GM12878 (cell line): ENCODE measurements around the gene GALNT11. TPM values are rescaled to one million over a fixed set of nuclear protein-coding genes. Genes with fewer than 3 reads are reported as not detected.

Experiments
- ATAC-seq: fragments of 200-7000 bp; cut with Tn5 transposase; 3 replicates; pipeline ENCODE4 v1.9.1; 2020; ENCODE audit warnings: mild to moderate bottlenecking, moderate library complexity
- BruUV-seq: library from RNA; stranded (reverse); fragments of 400-500 nt; replicated peaks from 2 replicates; lab custom pipeline; 2021; lab: Mats Ljungman, UMichigan
- CTCF ChIA-PET: fragments of 300-600 bp; sonication (Branson Sonifier 250); formaldehyde crosslinking; extraction: SDS; loops from one replicate; lab custom pipeline; 2021; ENCODE audit warnings: inconsistent platforms; lab: Yijun Ruan, JAX
- POLR2A ChIA-PET: fragments of 350-600 bp; formaldehyde crosslinking; extraction: SDS; loops from one replicate; lab custom pipeline; 2021; ENCODE audit warnings: inconsistent platforms; lab: Charles Lee
- RAD21 ChIA-PET: fragments of 300-600 bp; sonication (Branson Sonifier 250); formaldehyde crosslinking; loops from one replicate; lab custom pipeline; 2023; ENCODE audit warnings: antibody characterized with exemption; ENCODE audit not compliant: unreplicated experiment; lab: Charles Lee
- SMC1A ChIA-PET: fragments of 300-600 bp; sonication (Branson Sonifier 250); formaldehyde crosslinking; loops from one replicate; lab custom pipeline; 2023; ENCODE audit not compliant: unreplicated experiment, uncharacterized antibody; lab: Charles Lee
- DNase-seq: peaks from one replicate; pipeline ENCODE4 v3.0.0-alpha.2; 2011; ENCODE audit warnings: low read depth, low spot score
- FAIRE-seq: peaks from 3 replicates; lab custom pipeline; 2011; peaks lifted over from hg19 to GRCh38; lab: Jason Lieb, UNC
- H2AFZ ChIP-seq: 2 replicates; pipeline ENCODE4 v1.6.0; 2011; ENCODE audit warnings: low read depth, low read length, control low read depth; ENCODE audit not compliant: control insufficient read depth
- H3K27ac ChIP-seq: 2 replicates; pipeline ENCODE4 v1.5.1; 2011; ENCODE audit warnings: control low read depth; ENCODE audit not compliant: control insufficient read depth, insufficient read depth
- H3K27me3 ChIP-seq, 2 experiments: replicated peaks in 1 of 2; 2 replicates each; pipeline versions ENCODE4 v1.6.0 to v1.6.1; 2011; ENCODE audit warnings: low read length in 1 of 2; ENCODE audit not compliant: control insufficient read depth in 2 of 2, insufficient read depth in 2 of 2
- H3K36me3 ChIP-seq, 2 experiments: 2 replicates each; pipeline ENCODE4 v1.5.1; 2011; ENCODE audit warnings: low read length in 1 of 2; ENCODE audit not compliant: control insufficient read depth in 2 of 2, insufficient read depth in 2 of 2
- H3K4me1 ChIP-seq: 2 replicates; pipeline ENCODE4 v1.6.1; 2011; ENCODE audit warnings: mild to moderate bottlenecking, low read length, moderate library complexity, mixed read lengths; ENCODE audit not compliant: control insufficient read depth, insufficient read depth
- H3K4me2 ChIP-seq: 2 replicates; pipeline ENCODE4 v1.6.0; 2011; ENCODE audit warnings: control low read depth; ENCODE audit not compliant: control insufficient read depth, insufficient read depth
- H3K4me3 ChIP-seq: fragments of 200-600 bp; sonication (generic); 2 replicates; pipeline ENCODE4 v1.5.1; 2016
- H3K79me2 ChIP-seq: 2 replicates; pipeline ENCODE4 v1.6.0; 2011; ENCODE audit warnings: low read length; ENCODE audit not compliant: control insufficient read depth, insufficient read depth
- H3K9ac ChIP-seq: 2 replicates; pipeline ENCODE4 v1.8.0; 2011; ENCODE audit warnings: low read length, control low read depth, mixed read lengths; ENCODE audit not compliant: control insufficient read depth, insufficient read depth
- H3K9me3 ChIP-seq: replicated peaks from 3 replicates; pipeline ENCODE4 v1.5.1; 2011; ENCODE audit warnings: mild to moderate bottlenecking, low read length; ENCODE audit not compliant: control insufficient read depth, insufficient read depth
- H4K20me1 ChIP-seq: 2 replicates; pipeline ENCODE4 v1.6.0; 2011; ENCODE audit not compliant: control insufficient read depth, insufficient read depth
- CTCF ChIP-seq, 3 experiments: IDR thresholded peaks in 2 of 3; conservative IDR thresholded peaks in 1 of 3; 2 replicates each; pipeline ENCODE4 v1.5.1; 2011; ENCODE audit warnings: low read depth in 3 of 3, low read length in 3 of 3, mild to moderate bottlenecking in 3 of 3, control low read depth in 2 of 3, moderate library complexity in 2 of 3, inconsistent platforms in 1 of 3, mixed read lengths in 1 of 3; ENCODE audit not compliant: control insufficient read depth in 2 of 3, insufficient read depth in 1 of 3; ENCODE audit errors: extremely low read depth in 1 of 3
- FOXM1 ChIP-seq: IDR thresholded peaks from 2 replicates; pipeline ENCODE4 v1.6.1; 2012; ENCODE audit warnings: low read depth, mild to moderate bottlenecking, inconsistent platforms, low read length, moderate library complexity
- HCFC1 ChIP-seq: fragments of 150-350 bp; IDR thresholded peaks from 2 replicates; pipeline ENCODE4 v1.6.1; 2014; ENCODE audit warnings: low read length
- IKZF2 ChIP-seq, 2 experiments: fragments of 450-650 bp; IDR thresholded peaks; 2 replicates each; pipeline ENCODE4 v1.6.1; 2017; ENCODE audit warnings: mild to moderate bottlenecking in 2 of 2, moderate library complexity in 2 of 2
- IRF4 ChIP-seq: IDR thresholded peaks from 2 replicates; pipeline ENCODE4 v1.6.1; 2011; ENCODE audit warnings: low read depth, low read length
- MTA2 ChIP-seq: fragments of 450-650 bp; IDR thresholded peaks from 2 replicates; pipeline ENCODE4 v1.6.1; 2016; ENCODE audit warnings: low read depth, mild to moderate bottlenecking, moderate library complexity
- NFXL1 ChIP-seq: fragments of 450-650 bp; IDR thresholded peaks from 2 replicates; pipeline ENCODE4 v1.6.1; 2017; ENCODE audit warnings: antibody characterized with exemption, mild to moderate bottlenecking, borderline replicate concordance
- RBBP5 ChIP-seq: fragments of 200-600 bp; sonication (generic); conservative IDR thresholded peaks from 2 replicates; pipeline ENCODE4 v1.6.1; 2016
- RELA ChIP-seq: fragments of 450-650 bp; IDR thresholded peaks from 2 replicates; pipeline ENCODE4 v1.8.0; 2014; ENCODE audit warnings: borderline replicate concordance; ENCODE audit not compliant: partially characterized antibody
- SRF ChIP-seq, 2 experiments: IDR thresholded peaks; 2 replicates each; pipeline ENCODE4 v1.6.1; 2011; ENCODE audit warnings: low read depth in 2 of 2, low read length in 2 of 2, mild to moderate bottlenecking in 1 of 2, moderate library complexity in 1 of 2
- STAT1 ChIP-seq: fragments of 450-650 bp; conservative IDR thresholded peaks from 2 replicates; pipeline ENCODE4 v1.6.1; 2014; ENCODE audit warnings: antibody characterized with exemption, mild to moderate bottlenecking
- WGBS: methylation state at CpG from one replicate; pipeline ENCODE4 v1.1.6; 2016; ENCODE audit warnings: low lambda C conversion rate; ENCODE audit not compliant: insufficient replicate concordance, insufficient coverage; ENCODE audit errors: missing lambda C conversion rate; 5-methylcytosine and 5-hydroxymethylcytosine counted together
- in situ Hi-C: fragments of 300-500 bp; cut with MboI; formaldehyde crosslinking; loops from 9 replicates; pipeline ENCODE4 v1.14.3; 2018; ENCODE audit warnings: mixed read lengths
- intact Hi-C: fragments of 100-400 bp; cut with micrococcal nuclease; formaldehyde crosslinking; loops from one replicate; pipeline ENCODE4 v1.14.2; 2022; ENCODE audit not compliant: unreplicated experiment
- polyA plus RNA-seq, 11 experiments: library from polyadenylated mRNA; depleted of rRNA in 4 of 11; unstranded in 6 of 11; stranded (reverse) in 5 of 11; fragments of >200 nt; fragmentation: Nextera tagmentation in 4 of 11; fragmentation: Illumina TruSeq in 1 of 11; extraction: Ambion mirVana in 4 of 11; extraction: Trizol in 1 of 11; gene quantifications; 1 replicate in 1 of 11; 2 replicates in 10 of 11; pipeline versions ENCODE4 v1.2.1 to v1.2.3, GENCODE V29; 2011 to 2016; ENCODE audit warnings: inconsistent platforms in 2 of 11, missing spikeins in 2 of 11, low read depth in 1 of 11
- total RNA-seq, 4 experiments: library from RNA; depleted of rRNA in 3 of 4; stranded (reverse); fragments of >200 nt in 3 of 4; fragmentation: Illumina TruSeq in 1 of 4; extraction: Trizol in 1 of 4; gene quantifications; 2 replicates each; pipeline versions ENCODE4 v1.2.1 to v1.2.3, GENCODE V29; 2013 to 2021
- TF ChIP-seq, protein P1 (sequence below): fragments of 450-650 bp; IDR thresholded peaks from 2 replicates; pipeline ENCODE4 v1.6.1; 2017; ENCODE audit warnings: borderline replicate concordance
- TF ChIP-seq, protein P2 (sequence below): fragments of 450-650 bp; IDR thresholded peaks from 2 replicates; pipeline ENCODE4 v1.6.1; 2018; ENCODE audit warnings: mild to moderate bottlenecking, low read depth, moderate library complexity; ENCODE audit not compliant: partially characterized antibody
- TF ChIP-seq, protein P3 (sequence below): IDR thresholded peaks from 2 replicates; pipeline ENCODE4 v1.6.1; 2011; ENCODE audit warnings: mild to moderate bottlenecking, low read depth, low read length, moderate library complexity; ENCODE audit not compliant: insufficient replicate concordance

Gene GALNT11
- total and polyA plus RNA-seq, 10 of the 15 experiments (the other 5 are each of a cell fraction or from before 2014, with no cell fraction given), result 2.0 to 9.5 (median 6.4) TPM

DNA sequence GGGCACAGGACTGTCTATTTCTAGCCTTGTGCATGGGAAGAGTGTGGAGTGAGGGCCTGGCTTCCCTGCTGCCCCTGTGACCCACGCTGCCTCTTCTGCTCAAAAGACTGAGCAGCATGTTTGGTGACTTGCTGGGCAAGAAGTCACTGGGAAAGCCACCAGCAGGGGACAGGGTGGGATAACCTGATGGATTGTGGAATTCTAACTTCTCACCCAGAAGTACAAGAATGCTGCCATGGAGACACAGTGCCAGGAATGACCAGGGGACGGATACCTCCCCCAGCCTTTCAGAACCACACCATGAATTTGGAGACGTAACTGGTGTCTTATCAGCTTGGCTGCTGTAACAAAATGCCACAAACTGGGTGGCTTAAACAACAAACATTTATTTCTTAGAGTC lies 40.9 kb upstream of the GALNT11 start (continued):
- TF ChIP-seq HCFC1 (no peak), IRF4 (no peak), NFXL1 (no peak), CTCF (IDR thresholded peaks at IDR 0.05 in 2 of 3, conservative IDR thresholded peaks at IDR 0.05 in 1 of 3; ENCODE audit: control insufficient read depth in 2 of 3, extremely low read depth in 1 of 3, insufficient read depth in 1 of 3, low read depth in 3 of 3, low read length in 3 of 3) (no peak)

- Histone ChIP-seq H4K20me1 (no peaks in the 10 kb centered on the region), H3K36me3 (no peaks in the 10 kb centered on the region), H3K9me3 (no peaks in the 10 kb centered on the region), H3K27ac (no peak overlapping the region), H3K4me1 (no peaks in the 10 kb centered on the region), H2AFZ (no peak overlapping the region), H3K4me2 (no peak overlapping the region), H3K27me3 (no peaks in the 10 kb centered on the region; a peak in 1 of 4 replicates), H3K79me2 (no peaks in the 10 kb centered on the region), H3K9ac (no peak overlapping the region), H3K4me3 (no peak overlapping the region)
- ATAC-seq (no peak), DNase-seq (no peak), FAIRE-seq (no peak)
- SMC1A ChIA-PET, result no interaction called here
- CTCF ChIA-PET, result no interaction called here
- in situ Hi-C loops, result no loop called here
- BruUV-seq, result no TSS peak
- intact Hi-C loops, result no loop called here
- POLR2A ChIA-PET, result no interaction called here
- RAD21 ChIA-PET, result no interaction called here
- WGBS, result 58% methylated on average over 18 of the region's 18 CpGs
- TF ChIP-seq SRF (IDR thresholded peaks at IDR 0.05; ENCODE audit: low read depth in 2 of 2, low read length in 2 of 2) (no peak), FOXM1 (no peak), RELA (no peak), MTA2 (no peak), STAT1 (no peak), RBBP5 (no peak), IKZF2 (IDR thresholded peaks at IDR 0.05) (no peak)
- TF ChIP-seq, protein P1, sequence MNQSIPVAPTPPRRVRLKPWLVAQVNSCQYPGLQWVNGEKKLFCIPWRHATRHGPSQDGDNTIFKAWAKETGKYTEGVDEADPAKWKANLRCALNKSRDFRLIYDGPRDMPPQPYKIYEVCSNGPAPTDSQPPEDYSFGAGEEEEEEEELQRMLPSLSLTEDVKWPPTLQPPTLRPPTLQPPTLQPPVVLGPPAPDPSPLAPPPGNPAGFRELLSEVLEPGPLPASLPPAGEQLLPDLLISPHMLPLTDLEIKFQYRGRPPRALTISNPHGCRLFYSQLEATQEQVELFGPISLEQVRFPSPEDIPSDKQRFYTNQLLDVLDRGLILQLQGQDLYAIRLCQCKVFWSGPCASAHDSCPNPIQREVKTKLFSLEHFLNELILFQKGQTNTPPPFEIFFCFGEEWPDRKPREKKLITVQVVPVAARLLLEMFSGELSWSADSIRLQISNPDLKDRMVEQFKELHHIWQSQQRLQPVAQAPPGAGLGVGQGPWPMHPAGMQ, result no peak
- TF ChIP-seq, protein P2, sequence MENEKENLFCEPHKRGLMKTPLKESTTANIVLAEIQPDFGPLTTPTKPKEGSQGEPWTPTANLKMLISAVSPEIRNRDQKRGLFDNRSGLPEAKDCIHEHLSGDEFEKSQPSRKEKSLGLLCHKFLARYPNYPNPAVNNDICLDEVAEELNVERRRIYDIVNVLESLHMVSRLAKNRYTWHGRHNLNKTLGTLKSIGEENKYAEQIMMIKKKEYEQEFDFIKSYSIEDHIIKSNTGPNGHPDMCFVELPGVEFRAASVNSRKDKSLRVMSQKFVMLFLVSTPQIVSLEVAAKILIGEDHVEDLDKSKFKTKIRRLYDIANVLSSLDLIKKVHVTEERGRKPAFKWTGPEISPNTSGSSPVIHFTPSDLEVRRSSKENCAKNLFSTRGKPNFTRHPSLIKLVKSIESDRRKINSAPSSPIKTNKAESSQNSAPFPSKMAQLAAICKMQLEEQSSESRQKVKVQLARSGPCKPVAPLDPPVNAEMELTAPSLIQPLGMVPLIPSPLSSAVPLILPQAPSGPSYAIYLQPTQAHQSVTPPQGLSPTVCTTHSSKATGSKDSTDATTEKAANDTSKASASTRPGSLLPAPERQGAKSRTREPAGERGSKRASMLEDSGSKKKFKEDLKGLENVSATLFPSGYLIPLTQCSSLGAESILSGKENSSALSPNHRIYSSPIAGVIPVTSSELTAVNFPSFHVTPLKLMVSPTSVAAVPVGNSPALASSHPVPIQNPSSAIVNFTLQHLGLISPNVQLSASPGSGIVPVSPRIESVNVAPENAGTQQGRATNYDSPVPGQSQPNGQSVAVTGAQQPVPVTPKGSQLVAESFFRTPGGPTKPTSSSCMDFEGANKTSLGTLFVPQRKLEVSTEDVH, result no peak
- TF ChIP-seq, protein P3, sequence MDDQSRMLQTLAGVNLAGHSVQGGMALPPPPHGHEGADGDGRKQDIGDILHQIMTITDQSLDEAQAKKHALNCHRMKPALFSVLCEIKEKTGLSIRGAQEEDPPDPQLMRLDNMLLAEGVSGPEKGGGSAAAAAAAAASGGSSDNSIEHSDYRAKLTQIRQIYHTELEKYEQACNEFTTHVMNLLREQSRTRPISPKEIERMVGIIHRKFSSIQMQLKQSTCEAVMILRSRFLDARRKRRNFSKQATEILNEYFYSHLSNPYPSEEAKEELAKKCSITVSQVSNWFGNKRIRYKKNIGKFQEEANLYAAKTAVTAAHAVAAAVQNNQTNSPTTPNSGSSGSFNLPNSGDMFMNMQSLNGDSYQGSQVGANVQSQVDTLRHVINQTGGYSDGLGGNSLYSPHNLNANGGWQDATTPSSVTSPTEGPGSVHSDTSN, result no peak
These were observed 37.5 kb upstream of the GALNT11 start for GRCh38 chr7:151987748-151988529.
